ENCODE results near the gene UTP14A. TPM values are rescaled to one million over a fixed set of nuclear protein-coding genes. Genes with fewer than 3 reads are reported as not detected.

UTP14A gene
- total and polyA plus RNA-seq, 2 of the 13 experiments (the other 11 are each of a cell fraction or from before 2014, with no cell fraction given), result 7.4 to 19.0 TPM

DNA sequence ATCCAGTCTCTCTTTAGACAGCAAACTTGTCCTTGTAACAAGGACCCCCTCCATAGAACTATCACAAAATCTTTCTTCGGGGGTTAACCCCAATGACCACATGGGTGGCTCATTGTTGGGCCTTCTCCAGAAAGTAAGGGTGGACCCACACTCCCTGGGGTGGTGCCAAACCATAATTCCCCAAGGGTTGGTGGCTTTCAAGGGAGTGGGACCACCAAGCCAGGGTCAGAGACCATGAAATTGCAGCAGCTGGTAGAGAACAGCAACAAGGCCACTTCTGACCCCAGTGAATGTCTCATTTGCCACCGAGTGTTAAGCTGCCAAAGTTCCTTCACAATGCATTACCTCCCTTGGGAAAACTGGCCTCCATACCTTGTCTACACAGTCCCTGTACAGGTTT is 33.4 kb upstream of the UTP14A start:
- CTCF ChIA-PET (ENCODE audit: low intra/inter-chr PET ratio, low total read pairs), result no interaction called here
- in situ Hi-C loops (cut with HindIII; ENCODE audit: extremely low pct_ligation_motif_present, low pct_unique_long_range_greater_than_20kb), result no loop called here
- Histone ChIP-seq H3K4me2 (ENCODE audit: low read depth, low read length) (no peak overlapping the region), H3K27ac (ENCODE audit: extremely low read length, insufficient read depth, low read length) (no peak overlapping the region), H3K27me3 (ENCODE audit: control insufficient read depth in 1 of 2, insufficient read depth in 2 of 2, low read length in 2 of 2) (no peaks in the 10 kb centered on the region), H3K9ac (ENCODE audit: insufficient read depth, low read depth, low read length) (no peak overlapping the region), H3K4me1 (ENCODE audit: insufficient read depth, low read length) (peaks cover 22% of the 10 kb centered on the region), H2AFZ (ENCODE audit: low read length) (no peak overlapping the region), H4K20me1 (ENCODE audit: insufficient read depth, low read length) (no peaks in the 10 kb centered on the region), H3K79me2 (ENCODE audit: insufficient read depth, low read length) (no peaks in the 10 kb centered on the region), H3K4me3 (replicated peaks in 1 of 3; ENCODE audit: insufficient read depth in 1 of 3, low read depth in 2 of 3, low read length in 3 of 3) (no peak overlapping the region), H3K9me3 (ENCODE audit: low read length) (no peaks in the 10 kb centered on the region), H3K36me3 (replicated peaks in 1 of 2; ENCODE audit: control insufficient read depth in 1 of 2, insufficient read depth in 2 of 2, low read length in 2 of 2) (no peaks in the 10 kb centered on the region)
- POLR2A ChIA-PET, result no interaction called here
- ATAC-seq (no peak), DNase-seq (ENCODE audit: low spot score) (no peak), FAIRE-seq (no peak)
- no CpG with 5 or more reads among the region's 2 CpGs for WGBS (ENCODE audit: low lambda C conversion rate)
- intact Hi-C loops (cut with micrococcal nuclease; ENCODE audit: unreplicated experiment), result no loop called here
- BruUV-seq (replicated peaks), result no TSS peak
- TF ChIP-seq SSRP1 (CRISPR knock-in tag; IDR thresholded peaks at IDR 0.05), result no peak
- TF ChIP-seq NFYC (CRISPR knock-in tag; IDR thresholded peaks at IDR 0.05), result no peak
- no peak for TF ChIP-seq ZNF614 (CRISPR knock-in tag; IDR thresholded peaks at IDR 0.05; ENCODE audit: borderline replicate concordance)
- TF ChIP-seq, protein P1, sequence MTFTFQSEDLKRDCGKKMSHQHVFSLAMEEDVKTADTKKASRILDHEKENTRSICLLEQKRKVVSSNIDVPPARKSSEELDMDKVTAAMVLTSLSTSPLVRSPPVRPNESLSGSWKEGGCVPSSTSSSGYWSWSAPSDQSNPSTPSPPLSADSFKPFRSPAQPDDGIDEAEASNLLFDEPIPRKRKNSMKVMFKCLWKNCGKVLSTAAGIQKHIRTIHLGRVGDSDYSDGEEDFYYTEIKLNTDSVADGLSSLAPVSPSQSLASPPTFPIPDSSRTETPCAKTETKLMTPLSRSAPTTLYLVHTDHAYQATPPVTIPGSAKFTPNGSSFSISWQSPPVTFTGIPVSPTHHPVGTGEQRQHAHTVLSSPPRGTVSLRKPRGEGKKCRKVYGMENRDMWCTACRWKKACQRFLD (CRISPR knock-in tag; IDR thresholded peaks at IDR 0.05; ENCODE audit: borderline replicate concordance), result no peak
- no peak for TF ChIP-seq ZNF713 (CRISPR knock-in tag; IDR thresholded peaks at IDR 0.05)
- TF ChIP-seq, protein P2, sequence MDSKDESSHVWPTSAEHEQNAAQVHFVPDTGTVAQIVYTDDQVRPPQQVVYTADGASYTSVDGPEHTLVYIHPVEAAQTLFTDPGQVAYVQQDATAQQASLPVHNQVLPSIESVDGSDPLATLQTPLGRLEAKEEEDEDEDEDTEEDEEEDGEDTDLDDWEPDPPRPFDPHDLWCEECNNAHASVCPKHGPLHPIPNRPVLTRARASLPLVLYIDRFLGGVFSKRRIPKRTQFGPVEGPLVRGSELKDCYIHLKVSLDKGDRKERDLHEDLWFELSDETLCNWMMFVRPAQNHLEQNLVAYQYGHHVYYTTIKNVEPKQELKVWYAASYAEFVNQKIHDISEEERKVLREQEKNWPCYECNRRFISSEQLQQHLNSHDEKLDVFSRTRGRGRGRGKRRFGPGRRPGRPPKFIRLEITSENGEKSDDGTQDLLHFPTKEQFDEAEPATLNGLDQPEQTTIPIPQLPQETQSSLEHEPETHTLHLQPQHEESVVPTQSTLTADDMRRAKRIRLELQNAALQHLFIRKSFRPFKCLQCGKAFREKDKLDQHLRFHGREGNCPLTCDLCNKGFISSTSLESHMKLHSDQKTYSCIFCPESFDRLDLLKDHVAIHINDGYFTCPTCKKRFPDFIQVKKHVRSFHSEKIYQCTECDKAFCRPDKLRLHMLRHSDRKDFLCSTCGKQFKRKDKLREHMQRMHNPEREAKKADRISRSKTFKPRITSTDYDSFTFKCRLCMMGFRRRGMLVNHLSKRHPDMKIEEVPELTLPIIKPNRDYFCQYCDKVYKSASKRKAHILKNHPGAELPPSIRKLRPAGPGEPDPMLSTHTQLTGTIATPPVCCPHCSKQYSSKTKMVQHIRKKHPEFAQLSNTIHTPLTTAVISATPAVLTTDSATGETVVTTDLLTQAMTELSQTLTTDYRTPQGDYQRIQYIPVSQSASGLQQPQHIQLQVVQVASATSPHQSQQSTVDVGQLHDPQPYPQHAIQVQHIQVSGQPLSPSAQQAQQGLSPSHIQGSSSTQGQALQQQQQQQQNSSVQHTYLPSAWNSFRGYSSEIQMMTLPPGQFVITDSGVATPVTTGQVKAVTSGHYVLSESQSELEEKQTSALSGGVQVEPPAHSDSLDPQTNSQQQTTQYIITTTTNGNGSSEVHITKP (CRISPR knock-in tag; IDR thresholded peaks at IDR 0.05; ENCODE audit: low read depth), result no peak
- TF ChIP-seq ZNF232 (CRISPR knock-in tag; IDR thresholded peaks at IDR 0.05; ENCODE audit: borderline replicate concordance), result no peak
- TF ChIP-seq KDM5A (IDR thresholded peaks at IDR 0.05; ENCODE audit: borderline replicate concordance, low read length), result no peak
- no peak for TF ChIP-seq SIN3A (IDR thresholded peaks at IDR 0.05; ENCODE audit: borderline replicate concordance, low read depth, low read length)
- TF ChIP-seq ZSCAN31 (CRISPR knock-in tag; IDR thresholded peaks at IDR 0.05; ENCODE audit: low read depth), result no peak
- TF ChIP-seq ZNF790 (CRISPR knock-in tag; IDR thresholded peaks at IDR 0.05; ENCODE audit: borderline replicate concordance), result no peak
- TF ChIP-seq, protein P3, sequence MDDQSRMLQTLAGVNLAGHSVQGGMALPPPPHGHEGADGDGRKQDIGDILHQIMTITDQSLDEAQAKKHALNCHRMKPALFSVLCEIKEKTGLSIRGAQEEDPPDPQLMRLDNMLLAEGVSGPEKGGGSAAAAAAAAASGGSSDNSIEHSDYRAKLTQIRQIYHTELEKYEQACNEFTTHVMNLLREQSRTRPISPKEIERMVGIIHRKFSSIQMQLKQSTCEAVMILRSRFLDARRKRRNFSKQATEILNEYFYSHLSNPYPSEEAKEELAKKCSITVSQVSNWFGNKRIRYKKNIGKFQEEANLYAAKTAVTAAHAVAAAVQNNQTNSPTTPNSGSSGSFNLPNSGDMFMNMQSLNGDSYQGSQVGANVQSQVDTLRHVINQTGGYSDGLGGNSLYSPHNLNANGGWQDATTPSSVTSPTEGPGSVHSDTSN (CRISPR knock-in tag; IDR thresholded peaks at IDR 0.05; ENCODE audit: borderline replicate concordance), result no peak
- TF ChIP-seq ZFP90 (CRISPR knock-in tag; IDR thresholded peaks at IDR 0.05; ENCODE audit: borderline replicate concordance), result no peak
- no peak for TF ChIP-seq ZNF513 (CRISPR knock-in tag; conservative IDR thresholded peaks at IDR 0.05)
- TF ChIP-seq PHF8 (CRISPR knock-in tag; IDR thresholded peaks at IDR 0.05), result no peak
- no peak for TF ChIP-seq HNRNPUL1 (IDR thresholded peaks at IDR 0.05; ENCODE audit: low read depth, low read length)
- TF ChIP-seq ZNF891 (CRISPR knock-in tag; IDR thresholded peaks at IDR 0.05), result no peak

All from HepG2 (cell line).